Uterus (tissue), 4 donors: ENCODE data around the gene TRIM38. TPM values are rescaled to one million over a fixed set of nuclear protein-coding genes. Genes with fewer than 3 reads are reported as not detected.

ENCODE experiments used
- DNase-seq, 2 donors: peaks; one replicate each; pipeline ENCODE4 v3.0.0-alpha.2; 2019 to 2020
- H3K27ac ChIP-seq, 2 donors: fragments of 200-600 bp; sonication (generic); 1 replicate in 1 of 2; 2 replicates in 1 of 2; pipeline ENCODE4 v1.5.1; 2016 to 2018
- H3K27me3 ChIP-seq, 2 donors: fragments of 200-600 bp; sonication (generic); one replicate each; pipeline ENCODE4 v1.5.1; 2018 to 2019; ENCODE audit warnings: control low read depth in 1 of 2
- H3K36me3 ChIP-seq, 2 donors: fragments of 200-600 bp; sonication (generic); one replicate each; pipeline ENCODE4 v1.5.1; 2019; ENCODE audit warnings: control low read depth in 1 of 2
- H3K4me1 ChIP-seq, 2 donors: fragments of 200-600 bp; sonication (generic); one replicate each; pipeline ENCODE4 v1.5.1; 2018 to 2019; ENCODE audit warnings: control low read depth in 1 of 2
- H3K4me3 ChIP-seq, 2 donors: fragments of 200-600 bp; sonication (generic); 1 replicate in 1 of 2; 2 replicates in 1 of 2; pipeline ENCODE4 v1.5.1; 2018 to 2019; ENCODE audit warnings: mild to moderate bottlenecking in 1 of 2
- H3K9me3 ChIP-seq, 2 donors: fragments of 200-600 bp; sonication (generic); one replicate each; pipeline ENCODE4 v1.5.1; 2019; ENCODE audit warnings: control low read depth in 1 of 2
- POLR2A ChIP-seq, 2 donors: fragments of 450-650 bp; IDR thresholded peaks; one replicate each; pipeline ENCODE4 v1.6.1; 2016; ENCODE audit warnings: antibody characterized with exemption in 2 of 2, mild to moderate bottlenecking in 1 of 2, moderate library complexity in 1 of 2
- intact Hi-C: fragments of 100-400 bp; cut with DNase I; formaldehyde crosslinking; loops from one replicate; pipeline ENCODE4 v1.15.1; 2023; ENCODE audit warnings: low total_unique reads
- total RNA-seq, 4 donors: library from RNA; depleted of rRNA in 3 of 4; stranded (reverse); fragments of >200 nt in 3 of 4; gene quantifications; one replicate each; pipeline versions ENCODE4 v1.1.0 to v1.2.4, GENCODE V29; 2014 to 2023
- TF ChIP-seq, protein P1 (sequence below), 4 experiments: fragments of 200-600 bp in 2 of 4; fragments of 450-650 bp in 2 of 4; sonication (generic) in 2 of 4; IDR thresholded peaks; one replicate each; pipeline ENCODE4 v1.5.1; 2016 to 2019; ENCODE audit warnings: antibody characterized with exemption in 4 of 4, mild to moderate bottlenecking in 2 of 4, moderate library complexity in 1 of 4
- donor health status: DM: yes; HTN: yes; CAD: no.

Gene TRIM38
- total RNA-seq, 4 donors from 2014 or later, result 9.1 to 18.5 (median 10.6) TPM

DNA sequence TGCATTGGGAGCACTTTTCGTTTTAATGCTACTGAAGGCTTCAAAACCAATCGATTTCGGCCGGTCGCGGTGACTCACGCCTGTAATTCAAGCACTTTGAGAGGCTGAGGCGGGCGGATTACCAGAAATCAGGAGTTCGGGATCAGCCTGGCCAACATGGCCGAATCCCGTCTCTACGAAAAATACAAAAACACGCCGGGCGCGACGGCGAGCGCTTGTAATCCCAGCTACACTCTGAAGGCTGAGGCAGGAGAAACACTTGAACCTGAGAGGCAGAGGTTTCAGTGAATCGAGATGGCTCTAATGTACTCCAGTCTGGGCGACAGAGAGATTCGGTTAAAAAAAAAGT, 58.4 kb downstream of the TRIM38 start:
- intact Hi-C loops, result no loop called here
- peak; percentile 62 to 68 for DNase-seq

DNA sequence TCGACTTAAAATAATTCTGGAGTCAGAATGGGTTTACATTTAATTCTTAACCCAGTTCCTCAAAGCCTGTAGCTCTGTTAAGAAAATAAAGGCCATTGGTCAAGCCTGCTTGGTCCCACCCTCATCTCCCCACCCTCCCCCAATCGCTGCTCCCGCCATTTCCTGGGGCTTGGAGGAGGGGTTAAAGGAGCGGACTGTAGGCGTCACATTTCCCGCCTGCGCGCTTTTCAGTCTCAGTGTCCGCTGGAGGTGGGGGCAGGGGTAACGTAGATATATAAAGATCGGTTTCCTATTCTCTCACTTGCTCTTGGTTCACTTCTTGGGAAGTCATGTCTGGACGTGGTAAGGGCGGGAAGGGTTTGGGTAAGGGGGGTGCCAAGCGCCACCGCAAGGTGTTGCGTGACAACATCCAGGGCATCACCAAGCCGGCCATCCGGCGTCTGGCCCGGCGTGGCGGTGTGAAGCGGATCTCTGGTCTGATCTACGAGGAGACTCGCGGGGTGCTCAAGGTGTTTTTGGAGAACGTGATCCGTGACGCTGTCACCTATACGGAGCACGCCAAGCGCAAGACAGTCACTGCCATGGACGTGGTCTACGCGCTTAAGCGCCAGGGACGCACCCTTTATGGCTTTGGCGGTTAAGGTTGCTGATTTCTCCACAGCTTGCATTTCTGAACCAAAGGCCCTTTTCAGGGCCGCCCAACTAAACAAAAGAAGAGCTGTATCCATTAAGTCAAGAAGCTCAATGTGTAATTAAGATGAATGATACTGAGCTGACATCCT, 58.9 kb downstream of the TRIM38 start:
- H3K36me3 ChIP-seq, result no peaks in the 10 kb centered on the region
- H3K4me3 ChIP-seq, result peak overlapping the region; percentile 70 to 78
- H3K4me1 ChIP-seq, result no peaks in the 10 kb centered on the region
- H3K27me3 ChIP-seq, result no peaks in the 10 kb centered on the region
- peak; percentile 92 to 97 for DNase-seq
- no peaks in the 10 kb centered on the region for H3K9me3 ChIP-seq
- H3K27ac ChIP-seq, result peak overlapping the region; percentile 98
- intact Hi-C loops, result no loop called here
- peak; percentile 53 to 84 for TF ChIP-seq POLR2A (IDR thresholded peaks at IDR 0.05)
- TF ChIP-seq, protein P1, sequence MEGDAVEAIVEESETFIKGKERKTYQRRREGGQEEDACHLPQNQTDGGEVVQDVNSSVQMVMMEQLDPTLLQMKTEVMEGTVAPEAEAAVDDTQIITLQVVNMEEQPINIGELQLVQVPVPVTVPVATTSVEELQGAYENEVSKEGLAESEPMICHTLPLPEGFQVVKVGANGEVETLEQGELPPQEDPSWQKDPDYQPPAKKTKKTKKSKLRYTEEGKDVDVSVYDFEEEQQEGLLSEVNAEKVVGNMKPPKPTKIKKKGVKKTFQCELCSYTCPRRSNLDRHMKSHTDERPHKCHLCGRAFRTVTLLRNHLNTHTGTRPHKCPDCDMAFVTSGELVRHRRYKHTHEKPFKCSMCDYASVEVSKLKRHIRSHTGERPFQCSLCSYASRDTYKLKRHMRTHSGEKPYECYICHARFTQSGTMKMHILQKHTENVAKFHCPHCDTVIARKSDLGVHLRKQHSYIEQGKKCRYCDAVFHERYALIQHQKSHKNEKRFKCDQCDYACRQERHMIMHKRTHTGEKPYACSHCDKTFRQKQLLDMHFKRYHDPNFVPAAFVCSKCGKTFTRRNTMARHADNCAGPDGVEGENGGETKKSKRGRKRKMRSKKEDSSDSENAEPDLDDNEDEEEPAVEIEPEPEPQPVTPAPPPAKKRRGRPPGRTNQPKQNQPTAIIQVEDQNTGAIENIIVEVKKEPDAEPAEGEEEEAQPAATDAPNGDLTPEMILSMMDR (IDR thresholded peaks at IDR 0.05), result peak in 2 of 4 experiments; percentile 5 to 30

More for the DNA sequence above, 58.4 kb downstream of the TRIM38 start:
- Histone ChIP-seq H3K27me3 (no peaks in the 10 kb centered on the region), H3K4me1 (no peaks in the 10 kb centered on the region), H3K9me3 (no peaks in the 10 kb centered on the region), H3K27ac (peak overlapping the region; percentile 98), H3K4me3 (peak overlapping the region; percentile 70 to 78), H3K36me3 (no peaks in the 10 kb centered on the region)
- TF ChIP-seq, protein P1 (IDR thresholded peaks at IDR 0.05), result no peak
- TF ChIP-seq POLR2A (IDR thresholded peaks at IDR 0.05), result no peak

DNA sequence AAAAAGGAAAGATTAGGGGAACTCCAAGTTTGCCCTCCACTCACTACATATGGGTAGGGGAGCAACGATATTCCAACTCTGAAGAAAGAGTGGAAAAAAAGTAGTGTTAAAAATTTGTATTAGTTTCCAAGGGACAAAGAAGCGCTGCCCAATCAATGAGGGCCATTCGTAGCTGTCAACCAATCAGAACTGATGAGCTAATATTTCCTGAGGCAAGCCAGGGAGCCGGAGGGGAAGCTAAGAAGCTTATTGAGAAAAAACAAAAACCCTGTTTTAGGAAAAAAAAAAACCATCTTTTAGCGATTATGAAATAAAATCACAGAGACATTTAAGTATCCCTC, 59.5 kb downstream of the TRIM38 start:
- Histone ChIP-seq H3K4me3 (peak overlapping the region; percentile 70 to 78), H3K27me3 (no peaks in the 10 kb centered on the region), H3K9me3 (no peaks in the 10 kb centered on the region), H3K36me3 (no peaks in the 10 kb centered on the region), H3K4me1 (no peaks in the 10 kb centered on the region), H3K27ac (peak overlapping the region; percentile 98)
- TF ChIP-seq, protein P1 (IDR thresholded peaks at IDR 0.05), result no peak
- TF ChIP-seq POLR2A (IDR thresholded peaks at IDR 0.05), result no peak
- DNase-seq, result peak; percentile 59 to 84
- intact Hi-C loops, result no loop called here

DNA sequence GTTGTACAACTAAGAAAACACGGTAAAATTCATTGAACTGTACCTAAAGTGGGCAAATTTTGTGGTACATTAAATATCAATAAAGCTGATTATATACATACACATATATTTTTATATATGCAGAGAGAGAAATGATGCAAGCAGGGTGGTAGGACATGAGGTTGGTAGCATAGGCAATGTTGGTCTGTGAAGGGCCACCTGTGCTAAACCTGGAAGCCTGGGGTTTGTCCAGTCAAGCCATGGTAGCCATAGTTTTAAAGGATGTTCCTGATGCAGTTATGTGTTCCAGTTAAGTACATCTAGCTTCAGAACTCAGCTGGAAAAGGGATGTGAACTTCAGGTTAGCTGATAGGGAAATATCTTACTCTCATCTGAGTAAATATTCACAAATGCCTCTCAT, 60.1 kb downstream of the TRIM38 start:
- DNase-seq, result no peak
- Histone ChIP-seq H3K27me3 (no peaks in the 10 kb centered on the region), H3K4me1 (no peaks in the 10 kb centered on the region), H3K27ac (peak overlapping the region; percentile 98), H3K4me3 (no peak overlapping the region), H3K36me3 (no peaks in the 10 kb centered on the region), H3K9me3 (no peaks in the 10 kb centered on the region)
- TF ChIP-seq, protein P1 (IDR thresholded peaks at IDR 0.05), result no peak
- TF ChIP-seq POLR2A (IDR thresholded peaks at IDR 0.05), result no peak
- intact Hi-C loops, result no loop called here

DNA sequence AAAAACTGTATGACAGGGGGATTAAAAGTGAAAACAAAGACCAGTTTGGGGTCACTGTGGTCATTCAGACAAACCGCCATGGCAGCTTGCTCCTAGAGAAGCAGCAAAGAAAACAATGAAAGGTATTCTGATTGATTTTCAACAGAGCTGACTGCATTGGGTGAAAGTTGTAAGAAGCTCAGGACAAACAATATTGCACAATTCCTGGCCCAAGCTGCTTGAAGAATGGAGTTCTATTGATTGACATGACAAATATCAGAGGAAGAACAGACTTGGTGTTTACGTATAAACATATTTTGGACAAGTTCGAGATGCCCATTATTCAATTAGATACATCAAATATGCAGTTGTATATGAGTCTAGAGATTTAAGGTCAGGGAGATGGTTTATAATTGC, 62.0 kb downstream of the TRIM38 start:
- DNase-seq, result no peak
- Histone ChIP-seq H3K4me3 (no peak overlapping the region), H3K4me1 (no peaks in the 10 kb centered on the region), H3K27me3 (no peaks in the 10 kb centered on the region), H3K27ac (peak overlapping the region; percentile 95 to 97), H3K9me3 (no peaks in the 10 kb centered on the region), H3K36me3 (no peaks in the 10 kb centered on the region)
- intact Hi-C loops, result no loop called here
- TF ChIP-seq, protein P1 (IDR thresholded peaks at IDR 0.05), result no peak
- no peak for TF ChIP-seq POLR2A (IDR thresholded peaks at IDR 0.05)
